Fibroblast of lung (primary cell): Measurements from ENCODE around the gene TBC1D13.

Experiments used
- EZH2 ChIP-seq: IDR thresholded peaks from 2 replicates; pipeline ENCODE4 v1.5.1; 2012; ENCODE audit warnings: low read length, control low read depth, mild to moderate bottlenecking; ENCODE audit errors: missing control alignments
- TF ChIP-seq, protein P1 (sequence below), 2 donors: IDR thresholded peaks in 1 of 2; conservative IDR thresholded peaks in 1 of 2; 1 replicate in 1 of 2; 2 replicates in 1 of 2; pipeline ENCODE4 v1.5.1; 2011 to 2012; ENCODE audit warnings: low read length in 2 of 2, control low read depth in 1 of 2, inconsistent platforms in 1 of 2, low read depth in 1 of 2, mild to moderate bottlenecking in 1 of 2

DNA sequence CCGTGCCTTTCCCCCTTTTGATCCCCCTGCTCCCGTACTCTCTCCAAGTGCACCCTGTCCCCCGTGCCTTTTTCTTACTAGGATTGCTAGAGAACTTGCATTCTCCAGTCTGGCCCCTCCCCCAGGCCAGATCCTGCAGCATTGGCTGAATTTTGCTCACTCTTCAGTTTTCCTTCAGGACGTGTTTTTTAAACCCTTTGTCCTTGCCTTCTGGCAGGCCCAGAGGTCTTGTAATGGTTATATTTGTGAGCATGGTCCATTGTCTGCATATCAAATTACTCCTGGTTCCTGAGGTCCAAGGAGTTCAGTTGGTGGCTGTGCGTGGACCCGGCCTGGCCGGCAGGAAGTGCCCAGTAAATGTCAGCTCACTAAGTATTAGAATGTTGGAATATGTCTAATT is 606 bp downstream of the TBC1D13 start:
- TF ChIP-seq, protein P1, sequence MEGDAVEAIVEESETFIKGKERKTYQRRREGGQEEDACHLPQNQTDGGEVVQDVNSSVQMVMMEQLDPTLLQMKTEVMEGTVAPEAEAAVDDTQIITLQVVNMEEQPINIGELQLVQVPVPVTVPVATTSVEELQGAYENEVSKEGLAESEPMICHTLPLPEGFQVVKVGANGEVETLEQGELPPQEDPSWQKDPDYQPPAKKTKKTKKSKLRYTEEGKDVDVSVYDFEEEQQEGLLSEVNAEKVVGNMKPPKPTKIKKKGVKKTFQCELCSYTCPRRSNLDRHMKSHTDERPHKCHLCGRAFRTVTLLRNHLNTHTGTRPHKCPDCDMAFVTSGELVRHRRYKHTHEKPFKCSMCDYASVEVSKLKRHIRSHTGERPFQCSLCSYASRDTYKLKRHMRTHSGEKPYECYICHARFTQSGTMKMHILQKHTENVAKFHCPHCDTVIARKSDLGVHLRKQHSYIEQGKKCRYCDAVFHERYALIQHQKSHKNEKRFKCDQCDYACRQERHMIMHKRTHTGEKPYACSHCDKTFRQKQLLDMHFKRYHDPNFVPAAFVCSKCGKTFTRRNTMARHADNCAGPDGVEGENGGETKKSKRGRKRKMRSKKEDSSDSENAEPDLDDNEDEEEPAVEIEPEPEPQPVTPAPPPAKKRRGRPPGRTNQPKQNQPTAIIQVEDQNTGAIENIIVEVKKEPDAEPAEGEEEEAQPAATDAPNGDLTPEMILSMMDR (conservative IDR thresholded peaks at IDR 0.05 in 1 of 2, IDR thresholded peaks at IDR 0.05 in 1 of 2; ENCODE audit: low read depth in 1 of 2, low read length in 2 of 2) = no peak
- no peak for TF ChIP-seq EZH2
